Esophagus muscularis mucosa (tissue), 3 donors: ENCODE measurements around the gene BTBD17.

Source experiments
- POLR2A ChIP-seq: fragments of 450-650 bp; IDR thresholded peaks from one replicate; pipeline ENCODE4 v1.6.1; 2017; ENCODE audit warnings: antibody characterized with exemption, moderate library complexity, mild to moderate bottlenecking, low read depth
- TF ChIP-seq, protein P1 (sequence below), 3 experiments: fragments of 200-600 bp in 2 of 3; fragments of 450-650 bp in 1 of 3; sonication (generic) in 2 of 3; IDR thresholded peaks; one replicate each; pipeline ENCODE4 v1.5.1; 2017 to 2019; ENCODE audit warnings: antibody characterized with exemption in 3 of 3, mild to moderate bottlenecking in 2 of 3, moderate library complexity in 1 of 3

DNA sequence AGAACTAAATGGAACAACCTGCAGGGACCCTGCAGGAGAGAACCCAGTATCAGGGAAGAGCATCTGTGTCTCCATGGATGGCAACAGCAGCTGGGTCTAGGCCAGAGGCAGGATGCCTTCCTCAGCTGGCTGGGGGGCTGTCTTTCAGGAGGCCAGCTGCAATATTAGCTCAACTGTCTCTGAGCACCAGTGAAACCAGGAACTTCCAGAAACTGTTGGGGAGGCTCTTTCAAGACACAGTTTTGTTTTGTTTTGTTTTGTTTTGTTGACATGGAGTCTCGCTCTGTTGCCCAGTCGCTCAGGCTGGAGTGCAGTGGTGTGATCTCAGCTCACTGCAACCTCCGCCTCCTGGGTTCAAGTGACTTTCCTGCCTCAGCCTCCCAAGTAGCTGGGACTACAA, 13.2 kb upstream of the BTBD17 start:
- TF ChIP-seq, protein P1, sequence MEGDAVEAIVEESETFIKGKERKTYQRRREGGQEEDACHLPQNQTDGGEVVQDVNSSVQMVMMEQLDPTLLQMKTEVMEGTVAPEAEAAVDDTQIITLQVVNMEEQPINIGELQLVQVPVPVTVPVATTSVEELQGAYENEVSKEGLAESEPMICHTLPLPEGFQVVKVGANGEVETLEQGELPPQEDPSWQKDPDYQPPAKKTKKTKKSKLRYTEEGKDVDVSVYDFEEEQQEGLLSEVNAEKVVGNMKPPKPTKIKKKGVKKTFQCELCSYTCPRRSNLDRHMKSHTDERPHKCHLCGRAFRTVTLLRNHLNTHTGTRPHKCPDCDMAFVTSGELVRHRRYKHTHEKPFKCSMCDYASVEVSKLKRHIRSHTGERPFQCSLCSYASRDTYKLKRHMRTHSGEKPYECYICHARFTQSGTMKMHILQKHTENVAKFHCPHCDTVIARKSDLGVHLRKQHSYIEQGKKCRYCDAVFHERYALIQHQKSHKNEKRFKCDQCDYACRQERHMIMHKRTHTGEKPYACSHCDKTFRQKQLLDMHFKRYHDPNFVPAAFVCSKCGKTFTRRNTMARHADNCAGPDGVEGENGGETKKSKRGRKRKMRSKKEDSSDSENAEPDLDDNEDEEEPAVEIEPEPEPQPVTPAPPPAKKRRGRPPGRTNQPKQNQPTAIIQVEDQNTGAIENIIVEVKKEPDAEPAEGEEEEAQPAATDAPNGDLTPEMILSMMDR (IDR thresholded peaks at IDR 0.05), result no peak
- TF ChIP-seq POLR2A, result no peak
